Keratinocyte (primary cell): ENCODE results near the gene MMAB. TPM values are rescaled to one million over a fixed set of nuclear protein-coding genes. Genes with fewer than 3 reads are reported as not detected.

Source experiments
- DNase-seq: peaks from one replicate; pipeline ENCODE4 v3.0.0-alpha.2; 2011; ENCODE audit warnings: low read depth, missing footprints, low spot score
- FAIRE-seq: peaks from 2 replicates; lab custom pipeline; 2011; peaks lifted over from hg19 to GRCh38; lab: Jason Lieb, UNC
- H2AFZ ChIP-seq: 2 replicates; pipeline ENCODE4 v1.6.0; 2012; ENCODE audit warnings: low read length, control low read depth, inconsistent platforms; ENCODE audit not compliant: control insufficient read depth
- H3K27ac ChIP-seq: 2 replicates; pipeline ENCODE4 v1.5.1; 2011; ENCODE audit warnings: low read length; ENCODE audit not compliant: control insufficient read depth, insufficient read depth
- H3K27me3 ChIP-seq: 3 replicates; pipeline ENCODE4 v1.6.0; 2011; ENCODE audit warnings: low read length; ENCODE audit not compliant: control insufficient read depth, insufficient read depth; ENCODE audit errors: extremely low read depth
- H3K36me3 ChIP-seq, 2 experiments: 2 replicates in 1 of 2; 3 replicates in 1 of 2; pipeline ENCODE4 v1.5.1; 2011; ENCODE audit warnings: low read length in 2 of 2, mild to moderate bottlenecking in 1 of 2; ENCODE audit not compliant: control insufficient read depth in 2 of 2, insufficient read depth in 2 of 2; ENCODE audit errors: extremely low read depth in 1 of 2
- H3K4me1 ChIP-seq: 3 replicates; pipeline ENCODE4 v1.5.1; 2011; ENCODE audit warnings: low read length; ENCODE audit not compliant: control insufficient read depth, insufficient read depth; ENCODE audit errors: extremely low read depth
- H3K4me2 ChIP-seq: 3 replicates; pipeline ENCODE4 v1.6.0; 2011; ENCODE audit warnings: low read depth, low read length; ENCODE audit not compliant: control insufficient read depth, insufficient read depth; ENCODE audit errors: extremely low read depth
- H3K4me3 ChIP-seq, 3 experiments: fragments of 200-600 bp in 1 of 3; sonication (generic) in 1 of 3; 2 replicates in 2 of 3; 3 replicates in 1 of 3; pipeline ENCODE4 v1.5.1; 2011 to 2016; ENCODE audit warnings: low read length in 3 of 3, mild to moderate bottlenecking in 3 of 3, control low read depth in 2 of 3, inconsistent platforms in 1 of 3, low read depth in 1 of 3, mixed read lengths in 1 of 3, mixed run types in 1 of 3, moderate library complexity in 1 of 3; ENCODE audit not compliant: control insufficient read depth in 2 of 3, insufficient read depth in 2 of 3; ENCODE audit errors: extremely low read depth in 1 of 3
- H3K79me2 ChIP-seq: 2 replicates; pipeline ENCODE4 v1.6.0; 2012; ENCODE audit warnings: low read length; ENCODE audit not compliant: control insufficient read depth, insufficient read depth
- H3K9ac ChIP-seq: 3 replicates; pipeline ENCODE4 v1.6.0; 2011; ENCODE audit warnings: low read length; ENCODE audit not compliant: control insufficient read depth, insufficient read depth; ENCODE audit errors: extremely low read depth
- H3K9me1 ChIP-seq: 3 replicates; pipeline ENCODE4 v1.6.0; 2011; ENCODE audit warnings: low read length; ENCODE audit not compliant: control insufficient read depth, insufficient read depth; ENCODE audit errors: extremely low read depth
- H3K9me3 ChIP-seq: 2 replicates; pipeline ENCODE4 v1.5.1; 2012; ENCODE audit warnings: low read depth, low read length; ENCODE audit not compliant: control insufficient read depth
- H4K20me1 ChIP-seq: 3 replicates; pipeline ENCODE4 v1.6.0; 2011; ENCODE audit warnings: low read length; ENCODE audit not compliant: control insufficient read depth, insufficient read depth; ENCODE audit errors: extremely low read depth
- CTCF ChIP-seq, 3 experiments: IDR thresholded peaks in 1 of 3; conservative IDR thresholded peaks in 1 of 3; optimal IDR thresholded peaks in 1 of 3; 2 replicates in 2 of 3; 3 replicates in 1 of 3; pipeline versions ENCODE3 to v1.5.1; 2011; ENCODE audit warnings: low read length in 3 of 3, mild to moderate bottlenecking in 3 of 3, moderate library complexity in 2 of 3, control low read depth in 1 of 3, inconsistent platforms in 1 of 3; ENCODE audit not compliant: insufficient read depth in 2 of 3; ENCODE audit errors: extremely low read depth in 1 of 3
- EZH2 ChIP-seq: IDR thresholded peaks from one replicate; pipeline ENCODE4 v1.6.1; 2012; ENCODE audit warnings: inconsistent platforms, mild to moderate bottlenecking, low read length, moderate library complexity
- dilution Hi-C: fragments of 300-500 bp; cut with MboI; formaldehyde crosslinking; loops from one replicate; pipeline ENCODE4 v1.7.0; 2020; ENCODE audit warnings: low sequenced_read_pairs; ENCODE audit not compliant: extremely low pct_ligation_motif_present
- polyA plus RNA-seq, 5 experiments: library from polyadenylated mRNA; depleted of rRNA in 3 of 5; stranded (reverse) in 3 of 5; stranded (forward) in 1 of 5; unstranded in 1 of 5; fragments of >200 nt; gene quantifications; 1 replicate in 1 of 5; 2 replicates in 3 of 5; 3 replicates in 1 of 5; pipeline versions ENCODE4 v1.2.1 to v1.2.3, GENCODE V29; 2011 to 2012; ENCODE audit warnings: missing spikeins in 2 of 5, low read depth in 1 of 5, low replicate concordance in 1 of 5

MMAB gene
- polyA plus RNA-seq, 1 donor (not counting 4 experiments of a cell fraction or from before 2014, with no cell fraction given): 30.6 TPM

GRCh38 chr12:109606320-109607028 lies 33.2 kb upstream of the MMAB start:
- Histone ChIP-seq H3K27me3 (peaks cover 11% of the 10 kb centered on the region), H3K4me3 (no peak overlapping the region)
- FAIRE-seq: no peak

GRCh38 chr12:109605599-109606228 lies 32.4 kb upstream of the MMAB start:
- no peaks in the 10 kb centered on the region for H3K36me3 ChIP-seq
- no peak overlapping the region for H2AFZ ChIP-seq
- H3K9ac ChIP-seq: no peak overlapping the region
- FAIRE-seq (no peak), DNase-seq (no peak)
- no peak overlapping the region for H3K27ac ChIP-seq
- H3K79me2 ChIP-seq: no peaks in the 10 kb centered on the region
- no peaks in the 10 kb centered on the region for H3K9me1 ChIP-seq
- peaks cover 8% of the 10 kb centered on the region for H3K27me3 ChIP-seq
- H4K20me1 ChIP-seq: no peaks in the 10 kb centered on the region
- no peak overlapping the region for H3K4me3 ChIP-seq
- no peaks in the 10 kb centered on the region for H3K9me3 ChIP-seq
- H3K4me1 ChIP-seq: no peaks in the 10 kb centered on the region
- no peak for TF ChIP-seq EZH2
- TF ChIP-seq CTCF (optimal IDR thresholded peaks at IDR 0.05 in 1 of 3, IDR thresholded peaks at IDR 0.05 in 1 of 3, conservative IDR thresholded peaks at IDR 0.05 in 1 of 3; ENCODE audit: extremely low read depth in 1 of 3, insufficient read depth in 2 of 3, low read length in 3 of 3): no peak
- dilution Hi-C loops: no loop called here
- no peak overlapping the region for H3K4me2 ChIP-seq

More at GRCh38 chr12:109606320-109607028, 33.2 kb upstream of the MMAB start:
- no peaks in the 10 kb centered on the region for H4K20me1 ChIP-seq
- dilution Hi-C loops: no loop called here
- no peaks in the 10 kb centered on the region for H3K9me3 ChIP-seq
- no peak for DNase-seq
- TF ChIP-seq CTCF (optimal IDR thresholded peaks at IDR 0.05 in 1 of 3, IDR thresholded peaks at IDR 0.05 in 1 of 3, conservative IDR thresholded peaks at IDR 0.05 in 1 of 3; ENCODE audit: extremely low read depth in 1 of 3, insufficient read depth in 2 of 3, low read length in 3 of 3): no peak
- no peak for TF ChIP-seq EZH2
- no peaks in the 10 kb centered on the region for H3K36me3 ChIP-seq
- no peaks in the 10 kb centered on the region for H3K79me2 ChIP-seq
- H3K27ac ChIP-seq: no peak overlapping the region
- no peak overlapping the region for H2AFZ ChIP-seq
- no peaks in the 10 kb centered on the region for H3K9me1 ChIP-seq
- H3K9ac ChIP-seq: no peak overlapping the region
- H3K4me2 ChIP-seq: no peak overlapping the region
- no peaks in the 10 kb centered on the region for H3K4me1 ChIP-seq
